ENCODE results near the gene UTS2R. TPM values are rescaled to one million over a fixed set of nuclear protein-coding genes. Genes with fewer than 3 reads are reported as not detected.

Gene UTS2R
- total and polyA plus RNA-seq, 2 of the 4 experiments (the other 2 are of a cell fraction), result not detected

- BruUV-seq (replicated peaks), result no TSS peak
- Histone ChIP-seq H3K4ac (ENCODE audit: low read depth, low read length) (no peak overlapping the region), H2AK5ac (ENCODE audit: low read depth, low read length) (no peak overlapping the region), H3K4me3 (ENCODE audit: insufficient read depth, low read depth, low read length) (no peak overlapping the region), H2BK5ac (ENCODE audit: low read depth, low read length, poor library complexity, severe bottlenecking) (no peak overlapping the region), H2BK20ac (ENCODE audit: low read depth, low read length) (no peak overlapping the region), H2AK9ac (replicated peaks; ENCODE audit: low read depth, low read length, poor library complexity) (no peak overlapping the region), H4K8ac (ENCODE audit: low read depth in 2 of 2, low read length in 2 of 2) (no peak overlapping the region), H3K27me3 (ENCODE audit: control insufficient read depth, insufficient read depth, low read length) (peaks cover 22% of the 10 kb centered on the region), H4K5ac (ENCODE audit: low read depth, low read length) (no peak overlapping the region), H2BK15ac (ENCODE audit: low read depth, low read length) (no peak overlapping the region), H3K9me3 (ENCODE audit: control insufficient read depth, insufficient read depth, low read length) (no peaks in the 10 kb centered on the region), H2BK120ac (ENCODE audit: low read depth, low read length) (no peak overlapping the region), H3K9ac (ENCODE audit: low read depth, low read length) (no peak overlapping the region), H3K18ac (ENCODE audit: low read depth, low read length) (no peak overlapping the region), H3K4me1 (ENCODE audit: control insufficient read depth, insufficient read depth, low read length) (no peaks in the 10 kb centered on the region), H3K14ac (replicated peaks; ENCODE audit: low read depth, low read length) (no peak overlapping the region), H3K36me3 (ENCODE audit: control insufficient read depth, insufficient read depth, low read length) (no peaks in the 10 kb centered on the region), H3K27ac (ENCODE audit: insufficient read depth, low read length) (no peak overlapping the region), H3K79me1 (ENCODE audit: low read depth in 1 of 2, low read length in 2 of 2) (no peaks in the 10 kb centered on the region), H3K4me2 (ENCODE audit: low read depth, low read length) (no peak overlapping the region), H3K56ac (ENCODE audit: extremely low read depth, insufficient read depth, low read length) (no peak overlapping the region), H3K9me1 (ENCODE audit: insufficient read depth, low read length) (no peaks in the 10 kb centered on the region), H4K91ac (ENCODE audit: insufficient read depth, low read depth, low read length) (no peak overlapping the region), H2AFZ (replicated peaks; ENCODE audit: low read length, poor library complexity) (no peak overlapping the region), H4K20me1 (ENCODE audit: insufficient read depth, low read length) (no peaks in the 10 kb centered on the region), H3K23ac (ENCODE audit: low read depth, low read length) (no peak overlapping the region)
- dilution Hi-C loops (cut with HindIII; ENCODE audit: low sequenced_read_pairs, unreplicated experiment) (no loop called here), in situ Hi-C loops (cut with MboI; ENCODE audit: low sequenced_read_pairs) (no loop called here), intact Hi-C loops (cut with micrococcal nuclease) (no loop called here)
- POLR2A ChIA-PET (ENCODE audit: unreplicated experiment), result interaction anchor here (0.6 kb wide), 1 partner anchor 38 kb away, joined by 5 read pairs; no protein-coding TSS in a partner anchor
- ATAC-seq (ENCODE audit: low read depth), result no peak
- TF ChIP-seq NFE2L2 (IDR thresholded peaks at IDR 0.05; ENCODE audit: low read depth, low read length) (no peak), MAZ (IDR thresholded peaks at IDR 0.05; ENCODE audit: borderline replicate concordance, low read depth, low read length) (no peak), RCOR1 (IDR thresholded peaks at IDR 0.05; ENCODE audit: insufficient replicate concordance, low read length) (no peak), CEBPB (IDR thresholded peaks at IDR 0.05; ENCODE audit: low read depth, low read length) (no peak), FOS (IDR thresholded peaks at IDR 0.05; ENCODE audit: low read depth, low read length) (no peak), MXI1 (IDR thresholded peaks at IDR 0.05; ENCODE audit: borderline replicate concordance, low read depth, low read length) (no peak), POLR2A (IDR thresholded peaks at IDR 0.05; ENCODE audit: low read depth, low read length) (no peak), RAD21 (IDR thresholded peaks at IDR 0.05; ENCODE audit: low read length) (no peak), SMC3 (IDR thresholded peaks at IDR 0.05; ENCODE audit: low read depth, low read length) (no peak), CHD1 (IDR thresholded peaks at IDR 0.05; ENCODE audit: low read depth, low read length) (no peak)
- CTCF ChIA-PET, result interaction anchor here (0.8 kb wide), 1 partner anchor 249 kb away, joined by 3 read pairs; no protein-coding TSS in a partner anchor
- DNase-seq, result no peak
- 77% methylated on average over 5 of the region's 6 CpGs; no CpG with 5 or more reads in 1 of the 2 experiments for WGBS, 2 experiments (ENCODE audit: extremely low coverage in 2 of 2, insufficient read length in 1 of 2)
Observed at GRCh38 chr17:82361885-82362633, 9.5 kb upstream of the UTS2R start.

Data from IMR-90 (cell line).